GM12878 (cell line): Measurements from ENCODE around the gene TTL. TPM values are rescaled to one million over a fixed set of nuclear protein-coding genes. Genes with fewer than 3 reads are reported as not detected.

ENCODE experiments used
- EP300 ChIP-seq, 2 experiments: fragments of 150-350 bp in 1 of 2; IDR thresholded peaks; 2 replicates each; pipeline ENCODE4 v1.6.1; 2011 to 2012; ENCODE audit warnings: low read depth in 2 of 2, low read length in 2 of 2, borderline replicate concordance in 1 of 2, improper control_type of control experiment in 1 of 2, inconsistent platforms in 1 of 2; ENCODE audit not compliant: control insufficient read depth in 1 of 2
- GATAD2B ChIP-seq: fragments of 450-650 bp; conservative IDR thresholded peaks from 2 replicates; pipeline ENCODE4 v1.6.1; 2017; ENCODE audit warnings: low read depth, mild to moderate bottlenecking, moderate library complexity
- IKZF1 ChIP-seq: fragments of 450-650 bp; conservative IDR thresholded peaks from 2 replicates; pipeline ENCODE4 v1.6.1; 2017; ENCODE audit warnings: antibody characterized with exemption, mild to moderate bottlenecking
- IKZF2 ChIP-seq, 2 experiments: fragments of 450-650 bp; IDR thresholded peaks; 2 replicates each; pipeline ENCODE4 v1.6.1; 2017; ENCODE audit warnings: mild to moderate bottlenecking in 2 of 2, moderate library complexity in 2 of 2
- MXI1 ChIP-seq: fragments of 150-350 bp; IDR thresholded peaks from 2 replicates; pipeline ENCODE4 v1.6.1; 2011; ENCODE audit warnings: low read depth, mild to moderate bottlenecking, inconsistent platforms, low read length, improper control_type of control experiment
- RAD21 ChIP-seq: IDR thresholded peaks from 2 replicates; pipeline ENCODE4 v1.6.1; 2011; ENCODE audit warnings: mild to moderate bottlenecking, low read depth, low read length, moderate library complexity; ENCODE audit not compliant: insufficient read depth
- RELA ChIP-seq: fragments of 450-650 bp; IDR thresholded peaks from 2 replicates; pipeline ENCODE4 v1.8.0; 2014; ENCODE audit warnings: borderline replicate concordance; ENCODE audit not compliant: partially characterized antibody
- SIX5 ChIP-seq: IDR thresholded peaks from 2 replicates; pipeline ENCODE4 v1.6.1; 2011; ENCODE audit warnings: mild to moderate bottlenecking, low read depth, low read length, moderate library complexity; ENCODE audit not compliant: severe bottlenecking
- SUPT20H ChIP-seq: IDR thresholded peaks from 2 replicates; pipeline ENCODE4 v1.6.1; 2011; ENCODE audit warnings: low read depth, mild to moderate bottlenecking, low read length, moderate library complexity, borderline replicate concordance; ENCODE audit not compliant: control insufficient read depth
- SUZ12 ChIP-seq: fragments of 200-600 bp; sonication (generic); IDR thresholded peaks from one replicate; pipeline ENCODE4 v1.6.1; 2018; ENCODE audit warnings: antibody characterized with exemption, mild to moderate bottlenecking; ENCODE audit not compliant: unreplicated experiment
- TAF1 ChIP-seq: IDR thresholded peaks from 2 replicates; pipeline ENCODE4 v1.6.1; 2011; ENCODE audit warnings: mild to moderate bottlenecking, low read depth, low read length, borderline replicate concordance
- YBX1 ChIP-seq: fragments of 450-650 bp; IDR thresholded peaks from 2 replicates; pipeline ENCODE4 v1.6.1; 2016; ENCODE audit warnings: antibody characterized with exemption
- ZNF217 ChIP-seq: fragments of 450-650 bp; IDR thresholded peaks from 2 replicates; pipeline ENCODE4 v1.6.1; 2017; ENCODE audit warnings: antibody characterized with exemption, mild to moderate bottlenecking
- polyA plus RNA-seq, 11 experiments: library from polyadenylated mRNA; depleted of rRNA in 4 of 11; unstranded in 6 of 11; stranded (reverse) in 5 of 11; fragments of >200 nt; fragmentation: Nextera tagmentation in 4 of 11; fragmentation: Illumina TruSeq in 1 of 11; extraction: Ambion mirVana in 4 of 11; extraction: Trizol in 1 of 11; gene quantifications; 1 replicate in 1 of 11; 2 replicates in 10 of 11; pipeline versions ENCODE4 v1.2.1 to v1.2.3, GENCODE V29; 2011 to 2016; ENCODE audit warnings: inconsistent platforms in 2 of 11, missing spikeins in 2 of 11, low read depth in 1 of 11
- total RNA-seq, 4 experiments: library from RNA; depleted of rRNA in 3 of 4; stranded (reverse); fragments of >200 nt in 3 of 4; fragmentation: Illumina TruSeq in 1 of 4; extraction: Trizol in 1 of 4; gene quantifications; 2 replicates each; pipeline versions ENCODE4 v1.2.1 to v1.2.3, GENCODE V29; 2013 to 2021
- TF ChIP-seq, protein P1 (sequence below): IDR thresholded peaks from 2 replicates; pipeline ENCODE4 v1.6.1; 2012; ENCODE audit warnings: improper control_type of control experiment, low read depth, low read length; ENCODE audit not compliant: insufficient replicate concordance
- TF ChIP-seq, protein P2 (sequence below): fragments of 450-650 bp; IDR thresholded peaks from 2 replicates; pipeline ENCODE4 v1.6.1; 2017; ENCODE audit warnings: mild to moderate bottlenecking
- TF ChIP-seq, protein P3 (sequence below): IDR thresholded peaks from 2 replicates; pipeline ENCODE4 v1.6.1; 2012; ENCODE audit warnings: low read depth, low read length, improper control_type of control experiment

Gene TTL
- total and polyA plus RNA-seq, 10 of the 15 experiments (the other 5 are each of a cell fraction or from before 2014, with no cell fraction given) = 3.9 to 27.1 (median 16.1) TPM

DNA sequence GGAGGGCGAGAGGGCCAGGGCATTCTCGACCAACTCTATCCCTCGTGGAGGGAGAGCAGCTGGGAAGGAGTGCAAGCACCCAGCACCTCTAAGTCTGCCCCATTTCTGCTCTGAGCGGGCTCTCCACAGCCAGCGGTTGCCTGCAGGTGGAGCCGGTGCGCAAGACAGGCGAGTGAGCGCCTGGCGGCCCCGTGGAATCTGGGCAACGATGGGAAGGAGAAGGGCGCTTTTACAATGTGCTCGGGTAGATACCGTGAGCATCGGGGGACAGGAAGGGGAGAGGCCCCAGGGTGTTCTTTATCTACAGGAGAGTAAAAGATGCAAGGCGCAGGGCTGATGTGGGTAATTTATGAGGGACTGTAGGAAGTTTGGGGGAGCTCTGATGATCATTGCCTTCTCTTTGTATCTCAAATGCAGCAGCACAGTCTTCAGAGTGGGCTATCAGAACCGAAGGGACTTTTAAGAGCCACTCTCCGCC, 867 bp upstream of the TTL start (continued):
- no peak for TF ChIP-seq TAF1
- TF ChIP-seq RELA = no peak
- TF ChIP-seq ZNF217 = no peak
- no peak for TF ChIP-seq YBX1
- TF ChIP-seq, protein P1, sequence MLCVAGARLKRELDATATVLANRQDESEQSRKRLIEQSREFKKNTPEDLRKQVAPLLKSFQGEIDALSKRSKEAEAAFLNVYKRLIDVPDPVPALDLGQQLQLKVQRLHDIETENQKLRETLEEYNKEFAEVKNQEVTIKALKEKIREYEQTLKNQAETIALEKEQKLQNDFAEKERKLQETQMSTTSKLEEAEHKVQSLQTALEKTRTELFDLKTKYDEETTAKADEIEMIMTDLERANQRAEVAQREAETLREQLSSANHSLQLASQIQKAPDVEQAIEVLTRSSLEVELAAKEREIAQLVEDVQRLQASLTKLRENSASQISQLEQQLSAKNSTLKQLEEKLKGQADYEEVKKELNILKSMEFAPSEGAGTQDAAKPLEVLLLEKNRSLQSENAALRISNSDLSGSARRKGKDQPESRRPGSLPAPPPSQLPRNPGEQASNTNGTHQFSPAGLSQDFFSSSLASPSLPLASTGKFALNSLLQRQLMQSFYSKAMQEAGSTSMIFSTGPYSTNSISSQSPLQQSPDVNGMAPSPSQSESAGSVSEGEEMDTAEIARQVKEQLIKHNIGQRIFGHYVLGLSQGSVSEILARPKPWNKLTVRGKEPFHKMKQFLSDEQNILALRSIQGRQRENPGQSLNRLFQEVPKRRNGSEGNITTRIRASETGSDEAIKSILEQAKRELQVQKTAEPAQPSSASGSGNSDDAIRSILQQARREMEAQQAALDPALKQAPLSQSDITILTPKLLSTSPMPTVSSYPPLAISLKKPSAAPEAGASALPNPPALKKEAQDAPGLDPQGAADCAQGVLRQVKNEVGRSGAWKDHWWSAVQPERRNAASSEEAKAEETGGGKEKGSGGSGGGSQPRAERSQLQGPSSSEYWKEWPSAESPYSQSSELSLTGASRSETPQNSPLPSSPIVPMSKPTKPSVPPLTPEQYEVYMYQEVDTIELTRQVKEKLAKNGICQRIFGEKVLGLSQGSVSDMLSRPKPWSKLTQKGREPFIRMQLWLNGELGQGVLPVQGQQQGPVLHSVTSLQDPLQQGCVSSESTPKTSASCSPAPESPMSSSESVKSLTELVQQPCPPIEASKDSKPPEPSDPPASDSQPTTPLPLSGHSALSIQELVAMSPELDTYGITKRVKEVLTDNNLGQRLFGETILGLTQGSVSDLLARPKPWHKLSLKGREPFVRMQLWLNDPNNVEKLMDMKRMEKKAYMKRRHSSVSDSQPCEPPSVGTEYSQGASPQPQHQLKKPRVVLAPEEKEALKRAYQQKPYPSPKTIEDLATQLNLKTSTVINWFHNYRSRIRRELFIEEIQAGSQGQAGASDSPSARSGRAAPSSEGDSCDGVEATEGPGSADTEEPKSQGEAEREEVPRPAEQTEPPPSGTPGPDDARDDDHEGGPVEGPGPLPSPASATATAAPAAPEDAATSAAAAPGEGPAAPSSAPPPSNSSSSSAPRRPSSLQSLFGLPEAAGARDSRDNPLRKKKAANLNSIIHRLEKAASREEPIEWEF = no peak
- TF ChIP-seq MXI1 = no peak; the same call in 1 of the 2 replicates
- TF ChIP-seq, protein P2, sequence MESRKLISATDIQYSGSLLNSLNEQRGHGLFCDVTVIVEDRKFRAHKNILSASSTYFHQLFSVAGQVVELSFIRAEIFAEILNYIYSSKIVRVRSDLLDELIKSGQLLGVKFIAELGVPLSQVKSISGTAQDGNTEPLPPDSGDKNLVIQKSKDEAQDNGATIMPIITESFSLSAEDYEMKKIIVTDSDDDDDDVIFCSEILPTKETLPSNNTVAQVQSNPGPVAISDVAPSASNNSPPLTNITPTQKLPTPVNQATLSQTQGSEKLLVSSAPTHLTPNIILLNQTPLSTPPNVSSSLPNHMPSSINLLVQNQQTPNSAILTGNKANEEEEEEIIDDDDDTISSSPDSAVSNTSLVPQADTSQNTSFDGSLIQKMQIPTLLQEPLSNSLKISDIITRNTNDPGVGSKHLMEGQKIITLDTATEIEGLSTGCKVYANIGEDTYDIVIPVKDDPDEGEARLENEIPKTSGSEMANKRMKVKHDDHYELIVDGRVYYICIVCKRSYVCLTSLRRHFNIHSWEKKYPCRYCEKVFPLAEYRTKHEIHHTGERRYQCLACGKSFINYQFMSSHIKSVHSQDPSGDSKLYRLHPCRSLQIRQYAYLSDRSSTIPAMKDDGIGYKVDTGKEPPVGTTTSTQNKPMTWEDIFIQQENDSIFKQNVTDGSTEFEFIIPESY = no peak
- TF ChIP-seq, protein P3, sequence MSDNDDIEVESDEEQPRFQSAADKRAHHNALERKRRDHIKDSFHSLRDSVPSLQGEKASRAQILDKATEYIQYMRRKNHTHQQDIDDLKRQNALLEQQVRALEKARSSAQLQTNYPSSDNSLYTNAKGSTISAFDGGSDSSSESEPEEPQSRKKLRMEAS = no peak
- peak; percentile 83 for TF ChIP-seq RAD21
- TF ChIP-seq GATAD2B = no peak
- TF ChIP-seq SUPT20H = no peak
- TF ChIP-seq IKZF1 = peak; percentile 60
- no peak for TF ChIP-seq SUZ12
- peak; percentile 46 to 49; a peak in 3 of 4 replicates for TF ChIP-seq IKZF2 (IDR thresholded peaks at IDR 0.05)
- no peak for TF ChIP-seq EP300 (IDR thresholded peaks at IDR 0.05; ENCODE audit: borderline replicate concordance in 1 of 2, control insufficient read depth in 1 of 2, low read depth in 2 of 2, low read length in 2 of 2)
- no peak for TF ChIP-seq SIX5
- TF ChIP-seq, all 136 proteins: peak for 13
